ENCODE results near the gene RPL37A.
"Not testable (repeated sequence)": the region's sequence is repeated elsewhere in the genome, so short reads cannot be mapped to it uniquely, and the experiment has no call there.

The RPL37A gene

DNA sequence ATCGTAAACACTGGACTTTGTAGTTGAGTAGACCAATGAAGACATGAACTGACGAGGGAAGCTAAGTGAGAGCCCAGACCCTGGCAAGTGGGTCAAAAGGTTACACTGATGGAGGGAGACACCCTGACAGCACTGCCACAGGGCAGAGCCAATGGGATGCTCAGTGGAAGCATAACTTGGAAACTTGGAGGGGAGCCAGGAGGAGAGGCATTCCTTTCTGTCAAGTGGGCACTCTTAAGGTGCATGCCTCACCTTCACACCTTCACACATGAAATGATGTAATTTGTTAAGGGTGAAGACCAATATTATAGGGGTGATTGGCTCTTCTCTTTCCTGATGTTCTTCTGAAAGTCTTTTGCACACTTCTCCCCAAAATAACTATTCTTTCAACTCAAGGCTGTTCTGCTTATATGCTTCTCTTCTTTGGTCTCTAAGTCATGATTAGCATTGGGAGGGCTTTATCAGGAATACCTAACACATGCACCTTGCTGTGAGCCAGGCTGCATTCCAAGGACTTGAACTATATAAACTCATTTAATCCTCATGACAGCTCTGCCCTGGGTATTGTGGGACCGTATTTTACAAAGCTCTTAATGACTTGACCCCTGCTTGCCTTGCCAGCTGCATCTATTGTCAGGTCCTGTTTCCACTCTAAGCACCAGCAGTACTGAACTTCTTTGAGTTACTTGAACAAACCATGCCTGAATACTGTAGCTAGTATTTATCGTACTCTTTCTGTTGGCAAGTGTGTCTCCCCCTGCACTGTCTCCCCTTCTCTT is 19.0 kb downstream of the RPL37A start:
- DNase-seq (ENCODE audit: low read depth, low spot score) = no peak

DNA sequence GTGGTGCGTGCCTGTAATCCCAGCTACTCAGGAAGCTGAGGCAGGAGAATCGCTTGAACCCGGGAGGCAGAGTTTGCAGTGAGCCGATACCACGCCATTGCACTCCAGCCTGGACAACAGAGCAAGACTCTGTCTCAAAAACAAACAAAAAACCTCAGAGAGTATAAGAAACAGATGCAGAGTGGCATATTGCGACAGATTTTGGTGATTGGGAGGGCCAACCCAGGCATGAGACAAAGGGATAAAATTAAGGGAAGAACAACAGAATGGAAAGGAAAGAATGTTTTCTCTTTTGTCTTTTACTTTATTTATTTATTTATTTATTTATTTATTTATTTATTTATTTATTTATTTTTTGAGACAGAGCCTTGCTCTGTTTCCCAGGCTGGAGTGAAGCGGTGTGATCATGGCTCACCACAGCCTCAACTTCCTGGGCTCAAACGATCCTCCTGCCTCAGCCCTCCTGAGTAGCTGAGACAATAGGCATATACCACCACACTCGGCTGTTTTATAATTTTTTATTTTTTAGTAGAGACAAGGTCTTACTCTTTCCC is 20.0 kb downstream of the RPL37A start:
- not testable (repeated sequence) for DNase-seq (ENCODE audit: low read depth, low spot score)

DNA sequence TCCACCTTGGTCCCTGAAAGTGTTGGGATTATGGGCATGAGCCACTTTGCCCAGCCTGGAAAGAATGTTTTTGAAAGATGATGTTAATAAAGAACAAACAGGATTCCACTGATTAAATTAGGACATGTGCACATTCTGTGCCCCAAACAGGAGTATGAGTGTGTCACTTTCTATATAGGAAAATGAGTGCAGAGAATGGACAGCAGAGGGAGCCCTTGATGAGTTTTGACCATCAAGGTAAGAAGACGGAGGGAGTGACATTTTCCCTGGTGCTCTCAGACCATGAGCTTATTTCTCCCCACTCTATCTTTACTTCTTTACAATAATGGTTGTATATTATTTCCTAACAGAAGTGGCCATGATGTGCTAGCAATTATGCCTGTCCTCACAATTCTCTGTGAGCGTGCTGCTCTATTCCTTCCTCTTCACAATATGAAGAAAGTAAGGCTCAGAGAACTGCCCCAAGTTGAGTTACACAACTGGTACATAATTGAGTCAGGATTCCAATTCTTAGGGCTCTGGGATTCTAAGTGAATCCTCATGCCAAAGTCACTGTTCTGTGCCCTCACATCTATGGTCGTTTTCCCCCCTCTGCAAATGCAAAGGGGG is 20.6 kb downstream of the RPL37A start:
- peak; percentile 48 for DNase-seq (ENCODE audit: low read depth, low spot score)

DNA sequence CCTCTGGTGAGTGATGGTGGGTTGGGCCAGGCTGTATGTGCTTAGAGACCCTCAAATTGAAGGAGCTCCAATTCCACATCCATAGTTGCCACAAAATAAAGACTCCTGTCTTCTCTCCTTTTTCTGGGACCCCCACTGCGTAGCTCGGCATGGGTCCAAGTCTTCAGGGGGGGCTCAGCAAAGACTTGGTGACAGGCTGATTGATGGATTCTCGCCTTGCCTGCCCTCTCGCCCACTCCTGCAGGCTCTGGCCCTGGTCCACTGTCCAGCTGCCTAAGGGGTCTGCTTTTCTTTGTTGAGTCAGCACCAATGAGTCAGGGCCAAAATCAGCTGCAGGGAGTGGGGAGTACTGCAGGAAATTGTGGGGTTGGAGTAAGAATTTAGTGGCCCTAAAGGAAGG is 21.5 kb downstream of the RPL37A start:
- DNase-seq (ENCODE audit: low read depth, low spot score) = no peak

DNA sequence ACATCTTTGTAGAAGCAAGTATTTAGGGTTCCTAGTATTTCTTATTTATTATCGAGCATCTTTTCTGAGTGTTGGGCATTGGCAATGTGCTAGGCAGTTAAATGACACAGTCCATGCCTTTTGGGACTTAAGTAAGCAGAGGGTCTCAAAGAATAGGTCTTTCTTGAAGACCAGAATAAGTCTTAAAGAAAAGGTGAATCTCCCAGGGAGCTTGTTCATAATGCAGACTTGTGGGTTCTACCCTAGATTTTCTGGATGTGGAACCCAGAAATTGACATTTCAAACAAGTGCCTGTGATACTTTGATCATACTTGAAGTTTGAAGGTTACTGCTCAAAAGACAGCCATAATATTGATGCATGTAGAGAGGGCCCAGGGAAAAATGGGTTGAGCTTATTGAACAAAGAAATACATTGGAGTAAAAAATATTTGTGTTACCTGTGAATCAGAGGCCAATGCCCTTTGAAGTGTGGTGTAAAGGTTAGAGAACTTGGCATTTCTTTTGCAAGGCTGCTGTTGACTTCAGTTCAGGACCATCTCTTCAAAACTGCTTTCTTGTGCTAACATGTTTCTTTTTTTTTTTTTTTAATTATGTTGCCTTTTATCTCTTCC is 24.4 kb downstream of the RPL37A start:
- no peak for DNase-seq (ENCODE audit: low read depth, low spot score)

DNA sequence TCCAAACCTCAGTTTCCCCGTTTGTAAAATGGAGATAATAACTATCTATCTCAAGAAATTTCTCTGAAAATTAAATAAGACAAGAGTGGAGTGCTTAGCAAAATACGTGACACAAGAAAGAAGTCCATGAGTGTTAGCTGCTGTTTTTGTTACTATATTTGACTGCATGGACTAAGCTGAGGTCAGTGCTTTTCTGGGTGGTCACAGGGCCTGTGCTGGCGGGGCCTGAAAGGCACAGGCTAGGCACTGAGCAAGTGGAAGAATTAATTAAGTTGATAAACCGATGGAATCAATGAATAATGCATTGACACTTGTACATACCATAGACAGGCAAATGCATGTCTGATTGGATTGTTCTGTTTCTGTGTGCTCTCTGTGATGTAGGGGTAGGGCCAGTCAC is 27.3 kb downstream of the RPL37A start:
- no peak for DNase-seq (ENCODE audit: low read depth, low spot score)

DNA sequence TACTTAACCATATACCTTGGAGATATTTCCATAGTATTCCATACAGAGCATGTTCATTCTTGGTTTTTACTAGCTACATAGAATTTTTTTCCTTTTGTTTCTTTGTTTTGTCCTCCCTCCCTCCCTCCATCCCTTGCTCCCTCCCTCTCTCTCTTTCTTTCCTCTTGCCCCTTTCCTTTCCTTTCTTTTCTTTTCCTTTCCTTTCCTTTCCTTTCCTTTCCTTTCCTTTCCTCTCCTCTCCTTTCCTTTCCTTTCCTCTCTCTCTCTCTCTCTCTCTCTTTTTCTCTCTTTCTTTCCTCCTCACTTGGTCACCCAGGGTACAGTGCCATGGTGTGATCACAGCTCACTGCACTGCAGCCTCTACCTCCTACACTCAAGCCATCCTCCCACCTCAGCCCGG is 28.3 kb downstream of the RPL37A start:
- DNase-seq (ENCODE audit: low read depth, low spot score) = no peak

DNA sequence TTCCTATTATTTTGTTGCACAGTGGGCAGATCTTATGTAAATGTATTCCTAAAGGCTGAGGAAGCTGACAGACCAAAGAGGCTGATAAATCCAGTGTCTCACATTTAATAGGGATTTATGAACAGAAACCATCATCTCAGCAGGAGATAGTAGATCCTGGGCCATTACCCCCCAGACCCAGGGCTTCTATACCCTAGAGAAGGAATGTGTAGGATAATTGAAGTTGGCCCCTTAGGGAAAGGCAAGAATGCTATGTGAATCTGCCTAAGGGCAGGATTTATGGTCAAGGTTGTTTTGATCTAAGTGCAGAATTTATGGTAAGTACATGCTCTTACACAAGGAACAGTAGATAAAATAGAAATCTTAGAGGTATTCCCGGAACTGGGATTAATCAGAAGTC is 29.0 kb downstream of the RPL37A start:
- no peak for DNase-seq (ENCODE audit: low read depth, low spot score)

DNA sequence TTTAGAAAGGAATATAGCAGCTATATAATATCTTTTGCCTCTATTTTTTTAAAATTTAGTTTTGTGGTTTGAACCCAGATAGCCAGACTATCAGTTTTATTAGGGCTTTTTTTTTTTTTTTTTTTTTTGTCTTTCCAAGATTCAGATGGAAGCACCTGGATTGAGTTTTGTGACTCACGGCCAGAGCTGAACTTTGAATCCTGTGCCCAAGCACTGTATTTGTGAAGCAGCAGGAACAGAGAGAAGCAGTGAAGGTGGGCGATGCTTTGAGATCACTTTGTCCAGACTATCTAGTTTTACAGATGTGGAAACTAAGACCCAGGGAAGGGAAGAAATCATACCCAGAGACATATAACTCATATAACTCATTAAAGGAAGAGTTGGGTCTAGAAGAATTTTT is 33.9 kb downstream of the RPL37A start:
- DNase-seq (ENCODE audit: low read depth, low spot score) = no peak

DNA sequence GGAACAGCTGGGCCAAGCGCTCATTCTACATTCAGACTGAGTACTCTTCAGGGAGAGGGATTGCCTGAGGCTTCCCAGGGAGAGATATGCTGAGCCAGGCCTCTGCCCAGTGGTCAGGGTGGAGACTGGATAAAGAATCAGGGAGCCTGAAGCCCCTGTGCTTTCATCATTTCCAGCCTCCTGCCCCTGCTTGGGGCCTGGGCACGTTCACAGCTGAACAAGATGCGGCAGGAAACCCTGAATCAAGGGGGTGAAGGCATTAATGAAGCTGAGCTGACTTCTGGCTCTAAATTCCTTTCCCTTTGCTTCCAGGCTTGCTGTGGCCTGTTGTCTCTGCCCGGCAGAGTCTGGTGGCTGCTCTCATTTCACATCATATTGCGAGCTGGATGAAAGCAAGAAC is 35.0 kb downstream of the RPL37A start:
- no peak for DNase-seq (ENCODE audit: low read depth, low spot score)

DNA sequence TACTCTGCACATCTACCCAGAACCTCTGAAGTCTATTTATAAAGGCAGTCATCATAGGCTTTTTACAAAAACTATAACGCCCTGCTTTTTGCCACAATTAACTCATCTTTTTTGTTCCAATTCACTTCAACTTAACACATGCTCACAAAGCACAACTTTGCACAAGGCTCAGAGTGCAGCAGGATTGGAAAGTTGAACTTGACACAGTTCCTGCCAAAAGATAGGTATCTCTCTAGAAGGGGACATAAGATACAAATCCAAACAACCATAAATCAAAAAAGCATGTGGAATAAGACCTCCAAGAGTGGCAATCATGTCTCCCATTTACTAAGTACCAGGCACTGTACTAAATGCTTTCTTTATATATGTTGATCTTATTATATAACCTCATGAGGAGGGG is 36.2 kb downstream of the RPL37A start:
- DNase-seq (ENCODE audit: low read depth, low spot score) = no peak

DNA sequence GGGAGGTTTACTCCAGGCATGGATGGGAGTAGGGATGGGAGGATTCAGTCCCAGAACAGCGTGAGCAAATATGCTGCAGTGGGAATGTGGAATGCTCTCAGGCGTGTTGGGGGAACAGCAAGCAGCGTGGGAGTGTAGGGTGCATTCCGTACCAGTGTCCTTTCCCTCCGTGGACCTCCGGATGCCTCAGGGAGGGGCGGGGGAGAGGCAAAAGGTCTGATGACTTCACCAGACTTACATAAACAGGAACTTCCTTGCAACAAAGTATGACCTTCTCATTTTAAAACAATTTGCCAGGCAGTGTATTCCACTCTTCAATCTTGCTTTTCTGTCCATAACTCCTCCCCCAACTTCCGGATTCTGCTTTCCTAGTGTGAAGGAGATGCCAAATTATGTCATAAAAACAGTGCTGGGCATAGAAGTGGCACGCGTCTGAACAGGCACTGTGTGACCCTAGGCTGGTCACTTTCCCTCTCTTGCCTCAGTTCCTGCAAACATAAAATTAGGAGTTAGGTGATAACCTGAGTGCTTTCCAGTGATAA is 36.9 kb downstream of the RPL37A start:
- no peak for DNase-seq (ENCODE audit: low read depth, low spot score)

DNA sequence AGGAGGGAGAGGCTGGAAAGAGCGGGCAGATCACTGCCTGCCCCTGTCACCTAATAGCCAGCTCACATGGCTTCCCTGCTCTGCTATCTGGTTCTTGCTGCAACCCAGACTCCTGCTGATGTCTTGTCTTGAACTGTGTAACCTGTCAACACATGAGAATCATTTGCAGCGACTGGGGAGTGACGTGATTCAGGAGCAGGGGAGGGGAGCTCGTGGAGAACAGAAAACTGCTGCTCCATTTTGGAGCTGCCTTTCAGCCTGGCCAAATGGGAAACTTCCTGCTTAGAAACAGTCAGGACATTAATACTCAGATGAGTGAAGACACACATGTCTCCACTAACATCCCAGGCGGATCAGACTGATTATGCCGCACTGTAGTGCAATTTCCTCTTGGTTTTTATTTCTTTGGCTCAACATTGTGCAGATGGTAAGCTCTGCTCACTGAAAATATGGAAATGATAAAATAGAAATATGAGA is 38.1 kb downstream of the RPL37A start:
- DNase-seq (ENCODE audit: low read depth, low spot score) = no peak

DNA sequence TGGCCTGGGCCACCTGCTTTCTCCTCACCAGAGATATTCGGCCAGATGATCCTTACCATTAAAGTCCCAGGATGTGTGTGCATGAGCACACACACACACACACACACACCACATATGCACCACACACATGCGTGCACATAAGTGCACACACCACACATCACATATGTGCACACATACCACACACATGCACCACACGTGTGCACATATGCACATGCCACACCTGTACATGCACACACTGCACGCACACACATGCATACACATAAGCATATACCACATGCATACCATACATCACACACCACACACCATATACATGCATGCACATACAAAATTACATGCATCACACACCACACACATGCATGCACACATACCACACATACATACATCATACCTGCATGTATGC is 38.7 kb downstream of the RPL37A start:
- DNase-seq (ENCODE audit: low read depth, low spot score) = no peak

DNA sequence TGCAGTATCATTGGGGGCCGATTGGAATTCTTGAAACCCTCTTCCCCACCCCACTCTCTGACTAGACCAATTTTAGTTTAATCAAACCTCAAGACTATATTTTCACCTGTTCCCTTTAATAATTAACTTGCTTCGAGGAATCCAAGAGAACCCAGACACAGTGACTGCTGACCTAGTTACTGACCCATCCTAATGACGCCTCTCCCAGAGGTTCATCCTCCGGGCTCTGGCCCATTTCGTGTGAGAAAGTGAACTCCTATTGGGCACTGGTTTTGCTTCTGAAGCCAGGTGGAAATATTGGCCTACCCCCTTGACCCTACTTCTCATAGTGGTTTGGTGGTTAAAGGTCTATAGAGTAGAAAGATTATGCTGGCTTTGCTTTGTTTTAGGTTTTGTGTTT is 39.9 kb downstream of the RPL37A start:
- no peak for DNase-seq (ENCODE audit: low read depth, low spot score)

DNA sequence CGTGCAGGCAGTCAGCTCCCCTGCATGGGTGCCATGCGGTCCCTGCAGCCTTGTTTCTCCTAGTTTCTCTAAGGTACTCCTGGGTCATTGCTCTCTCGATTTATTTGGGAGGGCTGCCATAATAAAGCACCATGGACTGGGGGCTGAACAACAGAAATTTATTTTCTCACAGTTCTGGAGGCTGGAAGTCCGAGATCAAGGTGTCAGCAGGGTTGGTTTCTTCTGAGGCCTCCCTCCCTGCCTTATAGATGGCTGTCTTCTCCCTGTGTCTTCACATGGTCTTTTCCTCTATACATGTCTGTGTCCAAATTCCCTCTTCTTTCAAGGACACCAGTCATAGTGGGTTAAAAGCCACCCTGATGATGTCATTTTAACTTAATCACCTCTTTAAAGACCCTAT is 40.5 kb downstream of the RPL37A start:
- DNase-seq (ENCODE audit: low read depth, low spot score) = no peak

DNA sequence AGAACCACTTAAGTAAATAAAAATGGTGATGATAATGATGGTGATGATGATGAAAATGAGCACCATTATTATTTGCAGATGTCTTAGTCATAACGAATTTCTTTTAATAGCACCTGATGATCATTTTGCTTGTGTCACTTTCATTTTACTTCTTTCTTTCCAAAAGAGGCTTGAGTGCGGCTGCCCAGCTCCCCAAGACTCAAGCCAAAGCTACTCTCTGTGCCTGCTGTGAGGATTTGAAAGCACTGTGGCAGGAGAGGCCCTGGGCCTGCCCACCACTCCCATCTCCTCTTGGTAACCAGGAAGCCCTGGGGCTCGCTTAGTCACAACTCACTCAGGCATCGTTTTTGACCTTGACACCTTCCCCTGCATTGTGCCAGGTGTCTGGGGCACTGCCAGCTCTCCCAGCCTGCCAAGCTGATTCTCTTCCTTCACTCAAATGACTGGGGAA is 41.2 kb downstream of the RPL37A start:
- DNase-seq (ENCODE audit: low read depth, low spot score) = no peak

DNA sequence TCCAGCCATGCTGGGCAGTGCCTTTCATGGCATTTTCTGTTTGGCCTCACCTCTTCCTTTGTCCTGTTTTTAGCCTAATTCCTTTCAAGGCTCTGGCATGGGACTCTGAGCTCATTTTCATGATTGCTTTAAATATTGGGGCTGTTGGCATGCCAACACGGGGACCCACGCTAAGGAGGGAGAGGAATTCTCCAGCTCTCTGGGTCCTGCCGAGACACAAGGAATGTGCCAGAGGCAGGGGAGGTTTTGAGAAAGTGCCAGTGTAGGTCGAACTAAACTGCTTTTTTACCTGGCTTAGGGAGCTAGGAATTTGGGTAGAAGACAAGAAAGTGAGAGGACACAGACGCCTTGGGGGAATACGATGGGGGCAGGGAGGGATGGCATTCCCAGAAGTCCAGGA is 42.3 kb downstream of the RPL37A start:
- no peak for DNase-seq (ENCODE audit: low read depth, low spot score)

DNA sequence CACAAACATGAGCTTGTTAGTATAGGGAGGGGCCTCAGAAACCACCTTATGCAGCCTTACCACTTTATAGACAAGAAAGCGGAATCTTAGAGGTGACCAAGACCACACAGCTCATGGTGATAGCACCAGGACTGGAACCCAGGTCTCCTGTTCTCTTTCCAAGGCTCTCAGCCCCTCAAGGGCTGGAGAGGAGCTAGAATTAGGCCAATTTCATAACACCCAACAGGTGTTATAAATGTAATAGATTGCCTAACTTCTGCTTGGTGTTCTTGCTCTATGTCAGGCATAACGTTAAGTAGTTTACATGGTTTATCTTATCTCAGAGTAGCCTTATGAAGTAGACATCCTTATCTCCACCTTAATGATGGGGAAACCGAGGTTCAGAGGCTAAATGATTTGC is 42.9 kb downstream of the RPL37A start:
- DNase-seq (ENCODE audit: low read depth, low spot score) = no peak

DNA sequence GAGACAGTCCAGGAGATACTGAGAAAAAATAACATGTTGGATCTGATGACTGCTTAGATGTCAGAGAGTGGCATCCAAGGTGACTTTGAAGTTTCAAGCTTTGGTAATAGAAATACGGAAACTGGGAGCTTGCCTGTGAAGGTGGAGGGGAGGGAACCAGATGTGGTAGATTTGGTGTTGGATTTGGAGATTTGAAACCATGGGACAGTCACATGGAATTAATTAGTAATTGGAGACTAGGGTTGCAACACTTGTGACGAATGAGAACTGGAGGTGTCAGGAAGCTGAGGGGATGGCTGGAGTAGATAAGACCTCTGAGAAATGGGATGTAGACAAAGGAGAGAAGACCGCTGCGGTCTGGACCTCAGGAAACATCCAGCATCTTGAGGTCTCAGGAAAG is 46.7 kb downstream of the RPL37A start:
- no peak for DNase-seq (ENCODE audit: low read depth, low spot score)

DNA sequence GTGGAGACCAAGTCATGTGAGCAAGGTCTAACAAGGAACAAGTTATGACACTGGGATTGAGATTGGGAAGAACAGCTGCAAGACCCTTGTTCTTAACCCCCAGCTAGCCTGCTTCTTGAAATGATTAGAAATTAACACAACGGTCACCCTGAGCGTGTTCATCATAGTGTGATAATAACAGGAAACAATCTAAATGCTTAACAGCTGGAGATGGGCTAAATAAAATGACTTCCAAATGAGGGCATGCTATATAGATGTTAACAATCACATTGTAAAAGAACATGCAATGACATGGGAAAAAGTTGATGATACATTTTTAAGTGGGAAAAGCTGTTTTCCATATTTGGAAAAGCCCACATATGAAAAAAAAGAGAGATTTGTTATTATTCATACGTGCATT is 47.6 kb downstream of the RPL37A start:
- DNase-seq (ENCODE audit: low read depth, low spot score) = no peak

DNA sequence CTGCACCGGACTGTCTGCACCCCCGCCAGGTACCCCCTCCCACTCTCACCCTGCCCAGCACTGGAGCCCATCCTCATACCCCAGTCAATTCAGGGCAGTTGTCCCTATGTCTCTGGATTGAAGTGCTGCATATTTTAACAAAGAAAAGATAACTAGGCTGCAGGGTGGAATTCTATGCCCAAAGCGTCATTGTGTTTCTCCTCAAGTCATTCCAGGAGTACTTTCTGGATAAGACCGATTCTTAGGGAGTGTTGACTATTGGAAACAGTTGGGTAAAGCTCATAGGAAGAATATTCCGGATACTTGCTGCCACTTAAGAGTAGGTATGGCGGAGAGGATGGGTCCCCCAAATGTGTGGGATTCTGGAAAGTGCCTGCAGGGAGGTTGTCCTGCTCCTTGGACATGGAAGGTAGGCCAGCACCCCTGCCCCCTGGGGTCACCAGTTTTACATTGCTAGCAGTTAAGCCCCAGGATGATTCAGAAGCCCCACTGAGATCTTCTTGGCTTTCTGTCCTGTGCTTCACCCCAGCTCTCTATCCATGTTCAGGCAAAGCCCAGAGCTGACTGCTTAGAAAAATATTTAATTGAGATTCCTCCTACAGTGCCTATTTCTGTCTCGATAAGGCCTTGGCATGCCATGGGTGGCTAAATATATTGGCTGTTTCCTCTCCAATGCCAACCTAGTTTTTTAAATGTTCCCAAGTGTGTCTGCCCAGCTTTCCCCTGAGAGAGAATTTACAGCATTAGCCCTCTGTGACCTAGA is 48.2 kb downstream of the RPL37A start:
- DNase-seq (ENCODE audit: low read depth, low spot score) = no peak

All from iPS DF 19.7 (cell line).